GM18907 (cell line): ENCODE results near the gene ELN.

Experiments
- ATAC-seq: cut with Tn5 transposase; IDR thresholded peaks from one replicate; pipeline ENCODE4 v1.9.1; 2021; ENCODE audit warnings: mild to moderate bottlenecking, moderate library complexity; ENCODE audit not compliant: unreplicated experiment

ELN gene

GRCh38 chr7:74023092-74023536, 4.9 kb upstream of the ELN start:
- ATAC-seq = no peak

- no peak for ATAC-seq
Observed at GRCh38 chr7:74023786-74024185, 4.2 kb upstream of the ELN start.

GRCh38 chr7:74025146-74025545, 2.8 kb upstream of the ELN start:
- ATAC-seq = no peak

- ATAC-seq = no peak
Observed at GRCh38 chr7:74025730-74026129, 2.2 kb upstream of the ELN start.

- no peak for ATAC-seq
Observed at GRCh38 chr7:74026406-74026902, 1.5 kb upstream of the ELN start.

- no peak for ATAC-seq
Observed at GRCh38 chr7:74026903-74027682, 880 bp upstream of the ELN start.

GRCh38 chr7:74028321-74028838, 407 bp downstream of the ELN start:
- ATAC-seq = no peak

- no peak for ATAC-seq
Observed at GRCh38 chr7:74029089-74029785, 1.3 kb downstream of the ELN start.

- no peak for ATAC-seq
Observed at GRCh38 chr7:74029991-74030415, 2.0 kb downstream of the ELN start.

GRCh38 chr7:74030861-74031260, 2.9 kb downstream of the ELN start:
- no peak for ATAC-seq

- no peak for ATAC-seq
Observed at GRCh38 chr7:74031403-74032190, 3.6 kb downstream of the ELN start.

- no peak for ATAC-seq
Observed at GRCh38 chr7:74032191-74032490, 4.2 kb downstream of the ELN start.

- ATAC-seq = no peak
Observed at GRCh38 chr7:74032624-74033371, 4.8 kb downstream of the ELN start.

- ATAC-seq = no peak
Observed at GRCh38 chr7:74033372-74034311, 5.7 kb downstream of the ELN start.

- no peak for ATAC-seq
Observed at GRCh38 chr7:74037609-74038008, 9.6 kb downstream of the ELN start.

- ATAC-seq = no peak
Observed at GRCh38 chr7:74038194-74038961, 10.4 kb downstream of the ELN start.

GRCh38 chr7:74039337-74039736, 11.4 kb downstream of the ELN start:
- ATAC-seq = no peak

- ATAC-seq = no peak
Observed at GRCh38 chr7:74040101-74040790, 12.3 kb downstream of the ELN start.
